SK-N-SH (cell line): ENCODE results near the gene SCT. TPM values are rescaled to one million over a fixed set of nuclear protein-coding genes. Genes with fewer than 3 reads are reported as not detected.

Source experiments
- CTCF ChIA-PET: fragments of 300-600, 350-600 bp; formaldehyde crosslinking; extraction: SDS; loops from one replicate; lab custom pipeline; 2021; lab: Yijun Ruan, JAX
- POLR2A ChIA-PET: fragments of 350-600 bp; sonication (Branson Sonifier 250); formaldehyde crosslinking; extraction: SDS; loops from one replicate; lab custom pipeline; 2020; ENCODE audit warnings: antibody characterized with exemption, inconsistent platforms; lab: Yijun Ruan, JAX
- DNase-seq: peaks from one replicate; pipeline ENCODE4 v3.0.0; 2012
- H2AFZ ChIP-seq: fragments of 200-600 bp; sonication (generic); 2 replicates; pipeline ENCODE4 v1.8.1; 2016; ENCODE audit warnings: antibody characterized with exemption, mild to moderate bottlenecking, low read depth
- H3F3A ChIP-seq: fragments of 200-600 bp; sonication (generic); replicated peaks from 2 replicates; pipeline ENCODE3; 2016; ENCODE audit warnings: antibody characterized with exemption, mild to moderate bottlenecking; ENCODE audit not compliant: insufficient read depth
- H3K27ac ChIP-seq, 2 experiments: fragments of 200-500 bp in 1 of 2; fragments of 200-600 bp in 1 of 2; sonication (Bioruptor generic) in 1 of 2; sonication (generic), shearing (Covaris generic) in 1 of 2; 2 replicates each; pipeline versions ENCODE4 v1.5.1 to v1.6.1; 2014 to 2016; ENCODE audit warnings: low read depth in 2 of 2, inconsistent platforms in 1 of 2, low read length in 1 of 2, mild to moderate bottlenecking in 1 of 2, mixed read lengths in 1 of 2
- H3K27me3 ChIP-seq: fragments of 200-600 bp; sonication (generic), shearing (Covaris generic); 2 replicates; pipeline ENCODE4 v1.6.1; 2016; ENCODE audit warnings: mixed run types; ENCODE audit not compliant: insufficient read depth
- H3K36me3 ChIP-seq, 2 experiments: fragments of 200-500 bp in 1 of 2; fragments of 200-600 bp in 1 of 2; sonication (Bioruptor generic) in 1 of 2; sonication (generic) in 1 of 2; replicated peaks in 1 of 2; 2 replicates each; pipeline versions ENCODE3 to v1.5.1; 2014 to 2016; ENCODE audit warnings: low read length in 1 of 2, mild to moderate bottlenecking in 1 of 2; ENCODE audit not compliant: insufficient read depth in 2 of 2, control insufficient read depth in 1 of 2
- H3K4me1 ChIP-seq, 2 experiments: fragments of 200-500 bp in 1 of 2; fragments of 200-600 bp in 1 of 2; sonication (Bioruptor generic) in 1 of 2; sonication (generic), shearing (Covaris generic) in 1 of 2; 2 replicates each; pipeline versions ENCODE4 v1.5.1 to v1.6.1; 2014 to 2016; ENCODE audit warnings: low read depth in 1 of 2, low read length in 1 of 2, mixed run types in 1 of 2; ENCODE audit not compliant: insufficient read depth in 2 of 2, control insufficient read depth in 1 of 2
- H3K4me2 ChIP-seq: fragments of 200-600 bp; sonication (generic), shearing (Covaris generic); 2 replicates; pipeline ENCODE4 v1.6.1; 2017; ENCODE audit warnings: mixed run types
- H3K4me3 ChIP-seq, 2 experiments: fragments of 200-500 bp in 1 of 2; fragments of 200-600 bp in 1 of 2; sonication (Bioruptor generic) in 1 of 2; sonication (generic), shearing (Covaris generic) in 1 of 2; 2 replicates each; pipeline versions ENCODE4 v1.5.1 to v1.8.1; 2014 to 2016; ENCODE audit warnings: low read depth in 2 of 2, inconsistent platforms in 1 of 2, low read length in 1 of 2, mild to moderate bottlenecking in 1 of 2, mixed read lengths in 1 of 2, moderate library complexity in 1 of 2
- H3K79me2 ChIP-seq: fragments of 200-600 bp; sonication (generic); 2 replicates; pipeline ENCODE4 v1.8.1; 2017; ENCODE audit warnings: mild to moderate bottlenecking; ENCODE audit not compliant: insufficient read depth
- H3K9ac ChIP-seq: fragments of 200-600 bp; sonication (generic); 2 replicates; pipeline ENCODE4 v1.6.1; 2017; ENCODE audit warnings: mixed run types
- H3K9me2 ChIP-seq: fragments of 200-600 bp; sonication (generic); 2 replicates; pipeline ENCODE4 v1.6.1; 2017; ENCODE audit warnings: mixed run types
- H3K9me3 ChIP-seq: fragments of 200-600 bp; sonication (generic); 2 replicates; pipeline ENCODE4 v1.6.1; 2017; ENCODE audit warnings: mixed run types, mild to moderate bottlenecking, moderate library complexity
- H4K20me1 ChIP-seq: fragments of 200-600 bp; sonication (generic); 2 replicates; pipeline ENCODE4 v1.6.1; 2017; ENCODE audit warnings: mild to moderate bottlenecking, mixed run types; ENCODE audit not compliant: insufficient read depth
- CHD2 ChIP-seq: fragments of 150-350 bp; IDR thresholded peaks from 2 replicates; pipeline ENCODE4 v1.6.1; 2018; ENCODE audit warnings: low read length; ENCODE audit not compliant: partially characterized antibody
- CTCF ChIP-seq: fragments of 200-600 bp; sonication (generic); IDR thresholded peaks from 2 replicates; pipeline ENCODE4 v1.6.1; 2017; ENCODE audit warnings: antibody characterized with exemption, mild to moderate bottlenecking, moderate library complexity
- EP300 ChIP-seq, 2 experiments: IDR thresholded peaks; 2 replicates each; pipeline versions ENCODE4 v1.4.0 to v1.6.1; 2012; ENCODE audit warnings: borderline replicate concordance in 1 of 2, low read depth in 1 of 2, low read length in 1 of 2
- EZH2phosphoT487 ChIP-seq: fragments of 200-600 bp; sonication (generic); IDR thresholded peaks from 2 replicates; pipeline ENCODE4 v1.6.1; 2017; ENCODE audit warnings: low read depth, mixed run types, mild to moderate bottlenecking, antibody characterized with exemption, moderate library complexity, borderline replicate concordance
- FOSL2 ChIP-seq: IDR thresholded peaks from 2 replicates; pipeline ENCODE4 v1.4.0; 2012; ENCODE audit warnings: low read depth, mild to moderate bottlenecking, moderate library complexity, borderline replicate concordance
- GATA2 ChIP-seq: sonication (generic); formaldehyde crosslinking; IDR thresholded peaks from 2 replicates; pipeline ENCODE4 v1.5.0; 2020; ENCODE audit warnings: mild to moderate bottlenecking, missing genetic modification reagents
- IRF3 ChIP-seq: fragments of 150-350 bp; IDR thresholded peaks from 2 replicates; pipeline ENCODE4 v1.6.1; 2016; ENCODE audit warnings: mild to moderate bottlenecking, low read depth, low read length
- JUND ChIP-seq: IDR thresholded peaks from 2 replicates; pipeline ENCODE4 v1.4.0; 2012
- MEF2A ChIP-seq: IDR thresholded peaks from 2 replicates; pipeline ENCODE4 v1.4.0; 2012; ENCODE audit warnings: low read depth, borderline replicate concordance
- MXI1 ChIP-seq: IDR thresholded peaks from 2 replicates; pipeline ENCODE4 v1.6.1; 2012; ENCODE audit warnings: mild to moderate bottlenecking, low read depth, low read length, improper control_type of control experiment
- NFIC ChIP-seq: IDR thresholded peaks from 2 replicates; pipeline ENCODE4 v1.4.0; 2012; ENCODE audit warnings: borderline replicate concordance
- PBX3 ChIP-seq: IDR thresholded peaks from 2 replicates; pipeline ENCODE4; 2012
- POLR2AphosphoS5 ChIP-seq: IDR thresholded peaks from 2 replicates; pipeline ENCODE4 v1.6.1; 2012; ENCODE audit warnings: low read depth, low read length
- RAD21 ChIP-seq: IDR thresholded peaks from 2 replicates; pipeline ENCODE4 v1.6.1; 2012; ENCODE audit warnings: mild to moderate bottlenecking, low read length
- RCOR1 ChIP-seq: fragments of 150-350 bp; IDR thresholded peaks from 2 replicates; pipeline ENCODE4 v1.6.1; 2017; ENCODE audit warnings: antibody characterized with exemption, low read length
- TAF1 ChIP-seq: IDR thresholded peaks from 2 replicates; pipeline ENCODE4 v1.6.1; 2012; ENCODE audit warnings: low read depth, mild to moderate bottlenecking, low read length, moderate library complexity, borderline replicate concordance
- YY1 ChIP-seq: IDR thresholded peaks from 2 replicates; pipeline ENCODE4 v1.4.0; 2012; ENCODE audit warnings: low read depth, mild to moderate bottlenecking
- WGBS: methylation state at CpG from one replicate; pipeline ENCODE4 v1.1.6; 2017; ENCODE audit warnings: low lambda C conversion rate; 5-methylcytosine and 5-hydroxymethylcytosine counted together
- polyA plus RNA-seq, 3 experiments: library from polyadenylated mRNA; depleted of rRNA; stranded (reverse); fragments of >200 nt; gene quantifications; 2 replicates each; pipeline ENCODE4 v1.2.3, GENCODE V29; 2012

SCT gene
- polyA plus RNA-seq, 1 of the 3 experiments (the other 2 are of a cell fraction): not detected

DNA sequence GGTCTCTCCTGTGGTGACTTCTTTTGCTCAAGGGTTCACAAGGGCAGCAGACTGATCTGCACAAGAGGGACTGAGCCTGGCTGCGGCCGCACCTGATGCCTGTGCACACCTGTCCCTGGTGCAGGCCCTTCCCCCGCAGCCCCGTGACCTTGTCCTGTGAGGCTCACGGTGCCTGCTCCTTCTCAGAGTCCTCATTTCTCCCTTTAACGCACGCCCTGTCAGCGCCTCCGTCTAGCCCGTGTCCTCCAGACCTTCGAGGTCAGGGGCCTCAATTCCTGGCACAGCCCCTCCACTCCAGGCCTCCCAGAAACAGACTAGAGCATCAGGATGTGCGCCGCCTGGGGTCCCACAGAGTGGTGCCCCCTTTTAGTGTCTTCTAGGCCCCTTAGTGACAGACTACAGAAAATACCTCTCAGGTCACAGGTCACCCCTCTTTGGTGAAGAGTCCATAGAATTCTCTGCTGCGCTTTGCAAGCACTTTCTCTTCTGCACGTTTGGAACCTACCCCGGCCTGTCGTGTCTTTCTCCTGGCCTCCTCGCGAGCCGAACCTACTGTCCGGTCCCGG, 9.0 kb upstream of the SCT start:
- H3K4me2 ChIP-seq: no peak overlapping the region
- peaks cover 9% of the 10 kb centered on the region for H3F3A ChIP-seq
- no peaks in the 10 kb centered on the region for H3K36me3 ChIP-seq
- CTCF ChIA-PET: interaction anchor here (1.1 kb wide), 1 partner anchor 9 kb away, joined by 3 read pairs; the partner anchor contains the start of gene SCT
- H3K27me3 ChIP-seq: no peaks in the 10 kb centered on the region
- H4K20me1 ChIP-seq: peaks cover 7% of the 10 kb centered on the region; the same call in 1 of the 2 replicates
- no peaks in the 10 kb centered on the region for H3K9me2 ChIP-seq
- H3K79me2 ChIP-seq: no peaks in the 10 kb centered on the region; the same call in 1 of the 2 replicates
- DNase-seq: peak; percentile 15
- TF ChIP-seq RCOR1 (no peak), EZH2phosphoT487 (no peak), JUND (no peak), CHD2 (no peak), TAF1 (no peak), MEF2A (no peak), FOSL2 (no peak), PBX3 (no peak), NFIC (no peak), EP300 (IDR thresholded peaks at IDR 0.05; ENCODE audit: borderline replicate concordance in 1 of 2, low read depth in 1 of 2, low read length in 1 of 2) (no peak), POLR2AphosphoS5 (no peak), GATA2 (CRISPR knock-in tag) (no peak), RAD21 (no peak), CTCF (no peak), YY1 (no peak), IRF3 (no peak), MXI1 (no peak)
- no peak overlapping the region for H3K4me3 ChIP-seq
- H3K27ac ChIP-seq: no peak overlapping the region
- POLR2A ChIA-PET: no interaction called here
- no peak overlapping the region for H3K9ac ChIP-seq
- no peaks in the 10 kb centered on the region for H3K9me3 ChIP-seq
- peaks cover 0 to 12% of the 10 kb centered on the region in 2 experiments; a peak in 1 of 4 replicates for H3K4me1 ChIP-seq
- WGBS: 93% methylated on average over 22 of the region's 22 CpGs
- H2AFZ ChIP-seq: no peak overlapping the region
